ENCODE results near the gene WDR59. TPM values are rescaled to one million over a fixed set of nuclear protein-coding genes. Genes with fewer than 3 reads are reported as not detected.
"Not testable (repeated sequence)": the region's sequence is repeated elsewhere in the genome, so short reads cannot be mapped to it uniquely, and the experiment has no call there.

Gene WDR59
- 85.9 and 95.3 TPM in 2 replicates for total RNA-seq

- no peaks in the 10 kb centered on the region for H3K9me3 Mint-ChIP-seq
- intact Hi-C loops (cut with micrococcal nuclease): loop anchor here (1.0 to 10.0 kb wide), 11 partner anchors 14 to 640 kb away; partner anchors contain the start of genes ADAT1, CFDP1, GABARAPL2 and GLG1
- peak within 1 kb of the TSS; percentile 90 for H3K4me3 Mint-ChIP-seq
- H3K27me3 Mint-ChIP-seq (ENCODE audit: insufficient read depth): peaks cover 3% of the 10 kb centered on the region
- H3K4me1 Mint-ChIP-seq (ENCODE audit: low read depth): peaks cover 14% of the 10 kb centered on the region
- H3K36me3 Mint-ChIP-seq (ENCODE audit: low read depth): peaks cover 5% of the 10 kb centered on the region
- peak within 1 kb of the TSS; percentile 90 for H3K27ac Mint-ChIP-seq
- peak; percentile 99 for DNase-seq (ENCODE audit: low spot score)
These were observed at the start of gene WDR59 for GRCh38 chr16:74984529-74985296. WDR59 (minus strand) TSS chr16:74985123; CDS start chr16:74985017, 106 bp downstream.

GRCh38 chr16:75032655-75033054 is 47.7 kb upstream of the WDR59 start:
- Mint-ChIP-seq H3K9me3 (peaks cover 13% of the 10 kb centered on the region), H3K4me3 (no peak overlapping the region), H3K27me3 (ENCODE audit: insufficient read depth) (no peaks in the 10 kb centered on the region), H3K27ac (no peak overlapping the region), H3K36me3 (ENCODE audit: low read depth) (peaks cover 30% of the 10 kb centered on the region), H3K4me1 (ENCODE audit: low read depth) (peaks cover 25% of the 10 kb centered on the region)
- intact Hi-C loops (cut with micrococcal nuclease): no loop called here
- DNase-seq (ENCODE audit: low spot score): no peak

GRCh38 chr16:75029854-75030253 is 44.9 kb upstream of the WDR59 start:
- no peak for DNase-seq (ENCODE audit: low spot score)
- H3K4me1 Mint-ChIP-seq (ENCODE audit: low read depth): peaks cover 26% of the 10 kb centered on the region
- intact Hi-C loops (cut with micrococcal nuclease): loop anchor here (2.0 kb wide), 1 partner anchor 17 kb away; no protein-coding TSS in a partner anchor
- no peaks in the 10 kb centered on the region for H3K9me3 Mint-ChIP-seq
- no peak overlapping the region for H3K27ac Mint-ChIP-seq
- no peaks in the 10 kb centered on the region for H3K27me3 Mint-ChIP-seq (ENCODE audit: insufficient read depth)
- H3K36me3 Mint-ChIP-seq (ENCODE audit: low read depth): peaks cover 12% of the 10 kb centered on the region
- H3K4me3 Mint-ChIP-seq: no peak overlapping the region

GRCh38 chr16:75028544-75029135 is 43.7 kb upstream of the WDR59 start:
- Mint-ChIP-seq H3K4me3 (no peak overlapping the region), H3K36me3 (ENCODE audit: low read depth) (peaks cover 7% of the 10 kb centered on the region), H3K4me1 (ENCODE audit: low read depth) (peaks cover 28% of the 10 kb centered on the region), H3K9me3 (no peaks in the 10 kb centered on the region), H3K27me3 (ENCODE audit: insufficient read depth) (no peaks in the 10 kb centered on the region), H3K27ac (no peak overlapping the region)
- no peak for DNase-seq (ENCODE audit: low spot score)
- intact Hi-C loops (cut with micrococcal nuclease): no loop called here

- no peak overlapping the region for H3K4me3 Mint-ChIP-seq
These were observed 42.8 kb upstream of the WDR59 start for GRCh38 chr16:75027520-75028300.

GRCh38 chr16:75026892-75027391 is 42.0 kb upstream of the WDR59 start:
- no peak for DNase-seq (ENCODE audit: low spot score)
- Mint-ChIP-seq H3K9me3 (peaks cover 9% of the 10 kb centered on the region), H3K27ac (no peak overlapping the region), H3K4me3 (no peak overlapping the region), H3K27me3 (ENCODE audit: insufficient read depth) (no peaks in the 10 kb centered on the region), H3K4me1 (ENCODE audit: low read depth) (peaks cover 33% of the 10 kb centered on the region), H3K36me3 (ENCODE audit: low read depth) (peaks cover 13% of the 10 kb centered on the region)
- intact Hi-C loops (cut with micrococcal nuclease): no loop called here

More at GRCh38 chr16:75027520-75028300, 42.8 kb upstream of the WDR59 start:
- Mint-ChIP-seq H3K36me3 (ENCODE audit: low read depth) (peaks cover 12% of the 10 kb centered on the region), H3K27me3 (ENCODE audit: insufficient read depth) (no peaks in the 10 kb centered on the region), H3K4me1 (ENCODE audit: low read depth) (peaks cover 35% of the 10 kb centered on the region), H3K9me3 (peaks cover 6% of the 10 kb centered on the region), H3K27ac (no peak overlapping the region)
- intact Hi-C loops (cut with micrococcal nuclease): no loop called here
- no peak for DNase-seq (ENCODE audit: low spot score)

- intact Hi-C loops (cut with micrococcal nuclease); H3K27me3 Mint-ChIP-seq (ENCODE audit: insufficient read depth); H3K27ac Mint-ChIP-seq; DNase-seq (ENCODE audit: low spot score); H3K4me3 Mint-ChIP-seq: not testable (repeated sequence)
- peaks cover 17% of the 10 kb centered on the region for H3K36me3 Mint-ChIP-seq (ENCODE audit: low read depth)
- H3K9me3 Mint-ChIP-seq: peaks cover 15% of the 10 kb centered on the region
- peaks cover 35% of the 10 kb centered on the region for H3K4me1 Mint-ChIP-seq (ENCODE audit: low read depth)
These were observed 41.4 kb upstream of the WDR59 start for GRCh38 chr16:75026239-75026891.

- H3K27ac Mint-ChIP-seq: no peak overlapping the region
- intact Hi-C loops (cut with micrococcal nuclease): no loop called here
These were observed 40.8 kb upstream of the WDR59 start for GRCh38 chr16:75025761-75026160.

GRCh38 chr16:75024594-75024993 is 39.7 kb upstream of the WDR59 start:
- H3K4me3 Mint-ChIP-seq: no peak overlapping the region
- H3K27me3 Mint-ChIP-seq (ENCODE audit: insufficient read depth): no peaks in the 10 kb centered on the region
- no peak for DNase-seq (ENCODE audit: low spot score)
- intact Hi-C loops (cut with micrococcal nuclease): no loop called here
- peak overlapping the region; percentile 62 for H3K27ac Mint-ChIP-seq
- H3K9me3 Mint-ChIP-seq: peaks cover 30% of the 10 kb centered on the region
- H3K4me1 Mint-ChIP-seq (ENCODE audit: low read depth): peaks cover 34% of the 10 kb centered on the region
- peaks cover 30% of the 10 kb centered on the region for H3K36me3 Mint-ChIP-seq (ENCODE audit: low read depth)

More at GRCh38 chr16:75025761-75026160, 40.8 kb upstream of the WDR59 start:
- peaks cover 38% of the 10 kb centered on the region for H3K4me1 Mint-ChIP-seq (ENCODE audit: low read depth)
- H3K36me3 Mint-ChIP-seq (ENCODE audit: low read depth): peaks cover 23% of the 10 kb centered on the region
- DNase-seq (ENCODE audit: low spot score): no peak
- H3K9me3 Mint-ChIP-seq: peaks cover 21% of the 10 kb centered on the region
- H3K4me3 Mint-ChIP-seq: no peak overlapping the region
- no peaks in the 10 kb centered on the region for H3K27me3 Mint-ChIP-seq (ENCODE audit: insufficient read depth)

GRCh38 chr16:75024182-75024581 is 39.3 kb upstream of the WDR59 start:
- H3K9me3 Mint-ChIP-seq: peaks cover 34% of the 10 kb centered on the region
- H3K36me3 Mint-ChIP-seq (ENCODE audit: low read depth): peaks cover 34% of the 10 kb centered on the region
- H3K4me3 Mint-ChIP-seq: no peak overlapping the region
- no peaks in the 10 kb centered on the region for H3K27me3 Mint-ChIP-seq (ENCODE audit: insufficient read depth)
- H3K27ac Mint-ChIP-seq: peak overlapping the region; percentile 62
- intact Hi-C loops (cut with micrococcal nuclease): no loop called here
- H3K4me1 Mint-ChIP-seq (ENCODE audit: low read depth): peaks cover 38% of the 10 kb centered on the region
- no peak for DNase-seq (ENCODE audit: low spot score)

GRCh38 chr16:75023009-75023408 is 38.1 kb upstream of the WDR59 start:
- intact Hi-C loops (cut with micrococcal nuclease): loop anchor here (1.0 kb wide), 2 partner anchors 11 to 23 kb away; no protein-coding TSS in a partner anchor
- Mint-ChIP-seq H3K9me3 (peaks cover 34% of the 10 kb centered on the region), H3K4me3 (peak overlapping the region; percentile 46), H3K27me3 (ENCODE audit: insufficient read depth) (no peaks in the 10 kb centered on the region), H3K4me1 (ENCODE audit: low read depth) (peaks cover 47% of the 10 kb centered on the region), H3K36me3 (ENCODE audit: low read depth) (peaks cover 38% of the 10 kb centered on the region), H3K27ac (peak overlapping the region; percentile 86)
- no peak for DNase-seq (ENCODE audit: low spot score)

- Mint-ChIP-seq H3K4me1 (ENCODE audit: low read depth) (peaks cover 51% of the 10 kb centered on the region), H3K27ac (peak overlapping the region; percentile 86), H3K9me3 (peaks cover 34% of the 10 kb centered on the region), H3K4me3 (peak overlapping the region; percentile 46), H3K36me3 (ENCODE audit: low read depth) (peaks cover 41% of the 10 kb centered on the region), H3K27me3 (ENCODE audit: insufficient read depth) (no peaks in the 10 kb centered on the region)
- DNase-seq (ENCODE audit: low spot score): no peak
- intact Hi-C loops (cut with micrococcal nuclease): no loop called here
These were observed 37.6 kb upstream of the WDR59 start for GRCh38 chr16:75022567-75022966.
